Mucosa of rectum (tissue), 2 donors: Measurements from ENCODE around the gene DYSF.

Source experiments
- H3K27ac ChIP-seq, 2 donors: one replicate each; pipeline ENCODE4 v1.7.0; 2013; ENCODE audit warnings: inconsistent platforms in 2 of 2, low read depth in 2 of 2, low read length in 2 of 2
- H3K27me3 ChIP-seq, 2 donors: one replicate each; pipeline ENCODE4 v1.7.0; 2013; ENCODE audit warnings: low read length in 2 of 2; ENCODE audit not compliant: control insufficient read depth in 2 of 2, insufficient read depth in 2 of 2
- H3K36me3 ChIP-seq, 2 donors: one replicate each; pipeline ENCODE4 v1.7.0; 2013; ENCODE audit warnings: low read length in 2 of 2; ENCODE audit not compliant: control insufficient read depth in 2 of 2, insufficient read depth in 2 of 2
- H3K4me1 ChIP-seq, 2 donors: one replicate each; pipeline ENCODE4 v1.7.0; 2013; ENCODE audit warnings: low read length in 2 of 2, mild to moderate bottlenecking in 1 of 2; ENCODE audit not compliant: control insufficient read depth in 2 of 2, insufficient read depth in 2 of 2
- H3K4me3 ChIP-seq, 2 donors: one replicate each; pipeline ENCODE4 v1.7.0; 2013; ENCODE audit warnings: low read length in 2 of 2
- H3K9ac ChIP-seq, 2 donors: one replicate each; pipeline ENCODE4 v1.7.0; 2013; ENCODE audit warnings: low read length in 2 of 2, low read depth in 1 of 2, mild to moderate bottlenecking in 1 of 2
- H3K9me3 ChIP-seq, 2 donors: one replicate each; pipeline ENCODE4 v1.7.0; 2013; ENCODE audit warnings: low read length in 2 of 2; ENCODE audit not compliant: control insufficient read depth in 2 of 2
- donor health status: healthy.
- donor health status: Normal muscosa, but diverticular disease.

DYSF gene

GRCh38 chr2:71609441-71609840 lies 156.1 kb downstream of the DYSF start:
- H3K27me3 ChIP-seq = peaks cover 0 to 3% of the 10 kb centered on the region in 2 donors
- no peaks in the 10 kb centered on the region for H3K9me3 ChIP-seq
- H3K36me3 ChIP-seq = no peaks in the 10 kb centered on the region
- no peak overlapping the region for H3K4me3 ChIP-seq
- no peak overlapping the region for H3K27ac ChIP-seq
- peaks cover 0 to 2% of the 10 kb centered on the region in 2 donors for H3K4me1 ChIP-seq
- no peak overlapping the region for H3K9ac ChIP-seq

DNA sequence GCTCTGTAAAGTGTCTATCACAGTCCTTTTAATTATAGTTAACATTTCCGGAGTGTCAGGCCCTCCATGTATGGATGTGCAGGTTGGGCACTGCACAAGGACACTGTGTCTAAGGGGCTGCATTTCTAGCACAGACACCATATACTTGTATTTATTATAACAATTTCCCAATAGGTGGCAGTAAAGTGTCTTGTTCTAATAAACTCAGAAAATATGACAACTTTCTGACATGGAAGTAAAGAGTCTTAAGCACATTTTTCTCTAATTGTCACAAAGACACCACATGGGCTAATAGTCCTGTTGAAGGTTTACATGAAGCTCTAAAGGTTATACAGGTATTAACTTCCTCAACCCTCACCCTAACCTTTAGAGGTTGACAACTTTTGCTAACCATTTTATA lies 156.6 kb downstream of the DYSF start:
- Histone ChIP-seq H3K4me3 (no peak overlapping the region), H3K9ac (no peak overlapping the region), H3K36me3 (no peaks in the 10 kb centered on the region), H3K4me1 (no peaks in the 10 kb centered on the region), H3K27ac (no peak overlapping the region), H3K27me3 (peaks cover 0 to under 1% of the 10 kb centered on the region in 2 donors), H3K9me3 (no peaks in the 10 kb centered on the region)

- H3K27me3 ChIP-seq = no peaks in the 10 kb centered on the region
- H3K9ac ChIP-seq = no peak overlapping the region
These were observed 157.3 kb downstream of the DYSF start for GRCh38 chr2:71610671-71611070.

GRCh38 chr2:71611247-71611646 lies 157.9 kb downstream of the DYSF start:
- Histone ChIP-seq H3K4me1 (no peaks in the 10 kb centered on the region), H3K9ac (no peak overlapping the region), H3K9me3 (no peaks in the 10 kb centered on the region), H3K27ac (no peak overlapping the region), H3K4me3 (no peak overlapping the region), H3K27me3 (no peaks in the 10 kb centered on the region), H3K36me3 (no peaks in the 10 kb centered on the region)

More at GRCh38 chr2:71610671-71611070, 157.3 kb downstream of the DYSF start:
- H3K4me1 ChIP-seq = no peaks in the 10 kb centered on the region
- no peaks in the 10 kb centered on the region for H3K9me3 ChIP-seq
- H3K36me3 ChIP-seq = no peaks in the 10 kb centered on the region
- H3K4me3 ChIP-seq = no peak overlapping the region
- no peak overlapping the region for H3K27ac ChIP-seq

DNA sequence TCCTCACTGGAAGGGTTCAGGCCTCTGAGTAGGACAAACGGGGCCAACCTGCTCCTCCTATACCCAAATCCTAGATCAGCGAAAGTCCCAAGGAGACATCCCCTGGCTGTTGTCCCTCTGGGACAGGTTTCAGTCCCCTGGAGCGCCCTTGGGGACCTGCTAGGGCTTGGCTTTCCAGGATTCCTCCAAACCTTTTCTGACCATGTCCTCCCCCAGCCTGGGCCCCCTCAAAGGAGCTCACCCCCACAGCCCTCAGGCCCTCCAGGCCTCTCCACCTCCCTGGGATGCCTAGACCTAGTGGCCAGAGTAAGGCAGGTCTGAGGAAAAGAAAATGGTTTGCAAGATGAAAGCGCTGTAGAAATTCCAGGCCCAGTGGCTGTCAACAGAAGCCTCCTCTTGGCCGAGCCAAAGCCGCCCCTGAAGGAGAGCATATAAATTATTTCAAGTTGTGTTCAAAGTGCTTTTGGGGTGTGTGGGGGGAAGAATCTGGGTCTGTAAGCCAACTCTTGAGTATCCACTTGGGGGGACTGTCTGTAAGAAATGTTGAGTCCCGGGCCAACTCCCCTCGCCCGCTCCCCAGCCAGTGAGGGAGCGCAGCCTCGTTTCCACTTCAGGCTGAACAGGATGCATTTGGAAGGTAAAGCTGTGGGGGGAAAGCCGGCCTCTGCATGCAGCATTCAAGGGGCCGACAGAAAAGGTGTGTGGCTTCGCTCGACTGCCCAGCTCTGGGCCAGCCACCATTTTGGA lies 158.6 kb downstream of the DYSF start:
- Histone ChIP-seq H3K27me3 (no peaks in the 10 kb centered on the region), H3K9me3 (no peaks in the 10 kb centered on the region), H3K36me3 (no peaks in the 10 kb centered on the region), H3K27ac (no peak overlapping the region), H3K4me3 (no peak overlapping the region), H3K4me1 (no peaks in the 10 kb centered on the region), H3K9ac (no peak overlapping the region)

GRCh38 chr2:71612581-71613402 lies 159.4 kb downstream of the DYSF start:
- Histone ChIP-seq H3K27me3 (no peaks in the 10 kb centered on the region), H3K9me3 (no peaks in the 10 kb centered on the region), H3K4me1 (no peaks in the 10 kb centered on the region)

GRCh38 chr2:71613403-71613952 lies 160.1 kb downstream of the DYSF start:
- Histone ChIP-seq H3K36me3 (no peaks in the 10 kb centered on the region), H3K9ac (no peak overlapping the region), H3K9me3 (no peaks in the 10 kb centered on the region), H3K4me3 (no peak overlapping the region), H3K27ac (no peak overlapping the region), H3K4me1 (no peaks in the 10 kb centered on the region), H3K27me3 (no peaks in the 10 kb centered on the region)

More at GRCh38 chr2:71612581-71613402, 159.4 kb downstream of the DYSF start:
- Histone ChIP-seq H3K4me3 (no peak overlapping the region), H3K27ac (no peak overlapping the region), H3K36me3 (no peaks in the 10 kb centered on the region), H3K9ac (no peak overlapping the region)

DNA sequence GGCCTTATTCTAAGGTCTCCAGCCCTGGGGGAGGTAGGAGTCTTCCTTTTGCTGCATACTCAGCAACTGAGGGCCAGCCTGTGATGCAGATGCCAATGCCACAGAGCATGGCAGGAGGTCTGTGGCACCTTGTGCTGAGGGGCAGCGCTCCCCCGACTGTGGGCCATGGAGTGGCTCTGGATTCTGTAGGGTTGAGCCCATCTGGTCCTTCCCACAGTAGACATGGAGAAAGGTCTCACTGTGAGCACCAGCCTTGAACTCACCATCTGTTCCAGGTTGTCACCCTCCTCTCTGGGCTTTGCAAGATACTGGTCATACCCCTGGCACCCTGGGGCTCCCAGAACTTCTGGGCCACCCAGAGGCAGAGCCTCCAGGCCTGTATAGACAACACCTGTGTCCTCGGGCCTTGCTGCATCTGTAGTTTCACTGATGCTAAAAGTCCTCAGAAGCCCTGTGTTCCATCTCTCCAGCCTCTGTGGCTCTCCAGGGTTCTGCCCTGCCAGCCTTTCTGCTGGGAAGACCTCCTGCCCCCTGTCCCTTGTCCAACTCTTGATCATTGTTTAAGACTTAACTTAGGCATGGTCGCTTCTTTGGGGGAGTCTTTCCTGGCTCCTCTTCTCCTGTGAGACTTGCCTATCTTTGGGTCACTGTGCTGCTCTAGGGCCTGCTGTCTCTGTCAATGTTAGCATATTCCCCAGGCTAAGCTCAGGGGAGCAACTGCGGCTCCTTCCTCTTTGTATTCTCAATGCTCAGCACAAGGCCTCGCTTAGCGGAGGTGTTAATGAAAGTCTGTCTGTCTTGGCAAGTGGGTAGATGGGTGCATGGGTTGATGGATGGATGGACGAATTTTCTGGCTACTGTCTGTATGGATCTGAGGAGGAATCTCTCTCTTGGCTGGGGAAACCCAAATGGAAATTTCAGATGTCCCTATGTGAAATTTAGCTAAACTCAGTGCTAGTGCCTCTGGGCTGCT lies 160.9 kb downstream of the DYSF start:
- H3K4me1 ChIP-seq = no peaks in the 10 kb centered on the region
- no peak overlapping the region for H3K27ac ChIP-seq
- no peak overlapping the region for H3K9ac ChIP-seq
- H3K9me3 ChIP-seq = no peaks in the 10 kb centered on the region
- no peaks in the 10 kb centered on the region for H3K36me3 ChIP-seq
- no peaks in the 10 kb centered on the region for H3K27me3 ChIP-seq
- no peak overlapping the region for H3K4me3 ChIP-seq

GRCh38 chr2:71614976-71615766 lies 161.8 kb downstream of the DYSF start:
- Histone ChIP-seq H3K27ac (no peak overlapping the region), H3K4me1 (no peaks in the 10 kb centered on the region), H3K4me3 (no peak overlapping the region), H3K36me3 (no peaks in the 10 kb centered on the region), H3K9me3 (no peaks in the 10 kb centered on the region), H3K9ac (no peak overlapping the region), H3K27me3 (no peaks in the 10 kb centered on the region)
